Astrocyte (in vitro differentiated cells and primary cell): ENCODE data around the gene RPS6KL1. TPM values are rescaled to one million over a fixed set of nuclear protein-coding genes. Genes with fewer than 3 reads are reported as not detected.
A peak's percentile ranks its signal among the peaks of the same experiment; 100 is the strongest.

Experiments used
- DNase-seq: peaks from one replicate; pipeline ENCODE4 v3.0.0-alpha.2; 2010; ENCODE audit warnings: low read depth
- FAIRE-seq: peaks from 2 replicates; lab custom pipeline; 2011; peaks lifted over from hg19 to GRCh38; lab: Jason Lieb, UNC
- H2AFZ ChIP-seq: 2 replicates; pipeline ENCODE4 v1.6.0; 2012; ENCODE audit warnings: low read depth, low read length, inconsistent platforms
- H3K27ac ChIP-seq: 2 replicates; pipeline ENCODE4 v1.5.1; 2011; ENCODE audit warnings: low read depth, low read length, inconsistent platforms
- H3K27me3 ChIP-seq: 2 replicates; pipeline ENCODE4 v1.6.0; 2011; ENCODE audit warnings: low read length, inconsistent platforms; ENCODE audit not compliant: insufficient read depth
- H3K36me3 ChIP-seq: 2 replicates; pipeline ENCODE4 v1.5.1; 2011; ENCODE audit warnings: low read length, inconsistent platforms; ENCODE audit not compliant: insufficient read depth
- H3K4me1 ChIP-seq: 2 replicates; pipeline ENCODE4 v1.5.1; 2011; ENCODE audit warnings: low read length, inconsistent platforms; ENCODE audit not compliant: insufficient read depth
- H3K4me2 ChIP-seq: 2 replicates; pipeline ENCODE4 v1.6.0; 2012; ENCODE audit warnings: low read length, inconsistent platforms
- H3K4me3 ChIP-seq: 2 replicates; pipeline ENCODE4 v1.5.1; 2011; ENCODE audit warnings: low read depth, mild to moderate bottlenecking, low read length, inconsistent platforms; ENCODE audit not compliant: insufficient read depth
- H3K79me2 ChIP-seq: 2 replicates; pipeline ENCODE4 v1.6.0; 2012; ENCODE audit warnings: mild to moderate bottlenecking, low read length, inconsistent platforms; ENCODE audit not compliant: insufficient read depth
- H3K9ac ChIP-seq: 2 replicates; pipeline ENCODE4 v1.6.0; 2012; ENCODE audit warnings: mild to moderate bottlenecking, low read length, inconsistent platforms
- H3K9me3 ChIP-seq: 2 replicates; pipeline ENCODE4 v1.5.1; 2012; ENCODE audit warnings: low read depth, mild to moderate bottlenecking, low read length, inconsistent platforms; ENCODE audit not compliant: insufficient read depth
- H4K20me1 ChIP-seq: 2 replicates; pipeline ENCODE4 v1.6.0; 2012; ENCODE audit warnings: low read length, inconsistent platforms; ENCODE audit not compliant: insufficient read depth
- H3K27ac Mint-ChIP-seq: one replicate; pipeline ENCODE4 v1.8.0; 2021; ENCODE audit warnings: mild to moderate bottlenecking, mixed read lengths; ENCODE audit not compliant: unreplicated experiment
- H3K27me3 Mint-ChIP-seq: one replicate; pipeline ENCODE4 v1.8.0; 2021; ENCODE audit warnings: low read depth, mixed read lengths; ENCODE audit not compliant: unreplicated experiment
- H3K36me3 Mint-ChIP-seq: one replicate; pipeline ENCODE4 v1.8.0; 2021; ENCODE audit warnings: low read depth, mixed read lengths; ENCODE audit not compliant: unreplicated experiment
- H3K4me1 Mint-ChIP-seq: one replicate; pipeline ENCODE4 v1.8.0; 2021; ENCODE audit warnings: low read depth, mixed read lengths; ENCODE audit not compliant: unreplicated experiment
- H3K4me3 Mint-ChIP-seq: one replicate; pipeline ENCODE4 v1.8.0; 2021; ENCODE audit warnings: mild to moderate bottlenecking, moderate library complexity, mixed read lengths; ENCODE audit not compliant: unreplicated experiment
- H3K9me3 Mint-ChIP-seq: one replicate; pipeline ENCODE4 v1.8.0; 2021; ENCODE audit warnings: mild to moderate bottlenecking, mixed read lengths; ENCODE audit not compliant: unreplicated experiment
- CTCF ChIP-seq: IDR thresholded peaks from 2 replicates; pipeline ENCODE4 v1.5.1; 2011; ENCODE audit warnings: low read depth, mild to moderate bottlenecking, inconsistent platforms, low read length, moderate library complexity; ENCODE audit not compliant: insufficient read depth
- EZH2 ChIP-seq: IDR thresholded peaks from 2 replicates; pipeline ENCODE4 v1.6.1; 2012; ENCODE audit warnings: mild to moderate bottlenecking, low read length, inconsistent platforms; ENCODE audit not compliant: insufficient read depth
- total RNA-seq: library from RNA; stranded (reverse); gene quantifications from 2 replicates; pipeline ENCODE4 v1.2.1, GENCODE V29; 2021

RPS6KL1 gene
- total RNA-seq, 1 donor from 2014 or later: 1.7 TPM

GRCh38 chr14:74959596-74960180, 36.6 kb upstream of the RPS6KL1 start:
- no peak overlapping the region for H3K4me3 Mint-ChIP-seq
- H3K79me2 ChIP-seq: no peaks in the 10 kb centered on the region
- peaks cover 7% of the 10 kb centered on the region for H3K4me1 Mint-ChIP-seq
- FAIRE-seq: no peak
- peaks cover 1% of the 10 kb centered on the region for H3K4me1 ChIP-seq
- no peak overlapping the region for H3K27ac ChIP-seq
- no peak overlapping the region for H3K4me3 ChIP-seq
- no peak overlapping the region for H2AFZ ChIP-seq
- no peaks in the 10 kb centered on the region for H3K36me3 ChIP-seq
- no peaks in the 10 kb centered on the region for H4K20me1 ChIP-seq
- peaks cover 2% of the 10 kb centered on the region for H3K36me3 Mint-ChIP-seq
- no peak overlapping the region for H3K9ac ChIP-seq
- no peak overlapping the region for H3K4me2 ChIP-seq
- H3K9me3 Mint-ChIP-seq: peaks cover 2% of the 10 kb centered on the region
- H3K27me3 ChIP-seq: no peaks in the 10 kb centered on the region
- peaks cover 26% of the 10 kb centered on the region for H3K27me3 Mint-ChIP-seq
- no peak for TF ChIP-seq EZH2
- no peak for TF ChIP-seq CTCF
- no peak overlapping the region for H3K27ac Mint-ChIP-seq
- DNase-seq: no peak
- H3K9me3 ChIP-seq: no peaks in the 10 kb centered on the region

DNA sequence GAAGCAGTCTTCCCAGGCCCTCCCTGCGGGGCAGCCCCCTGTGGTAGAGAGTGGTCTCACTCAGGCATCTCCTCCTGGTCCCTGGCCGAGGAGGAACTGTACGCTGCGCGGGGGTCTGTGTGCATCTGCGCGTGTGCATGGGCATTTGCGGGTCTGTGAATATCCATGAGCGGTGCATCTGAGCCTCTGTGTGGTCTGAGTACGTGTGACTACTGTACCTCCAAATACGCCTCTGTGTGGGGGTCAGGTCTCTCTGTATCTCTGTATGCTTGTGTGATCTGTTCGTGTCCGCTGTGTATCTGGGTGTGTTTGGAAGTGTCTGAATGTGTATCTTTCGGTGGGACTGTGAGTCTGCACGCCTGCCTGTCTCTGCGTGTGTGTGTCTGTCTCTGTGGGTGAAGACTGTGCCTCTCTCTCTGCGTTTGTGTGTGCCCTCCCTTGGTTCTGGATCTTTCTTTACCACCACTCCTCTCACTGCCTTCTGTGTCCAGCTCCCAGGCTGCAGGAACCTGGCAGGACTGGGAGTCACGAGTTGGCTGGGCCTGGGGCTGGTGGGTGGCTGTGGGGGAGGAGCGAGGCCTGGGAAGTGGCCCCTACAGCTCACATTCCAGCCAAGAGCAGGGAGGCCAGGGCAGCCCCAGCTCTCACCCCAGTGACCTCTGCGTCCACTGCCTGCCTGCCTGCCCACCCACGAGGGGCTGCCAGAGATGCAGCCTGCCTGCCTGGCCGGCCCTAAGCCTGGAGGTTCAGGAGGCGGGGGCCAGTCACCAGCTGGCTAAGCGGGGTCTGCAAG, 33.4 kb upstream of the RPS6KL1 start:
- TF ChIP-seq CTCF (no peak), EZH2 (no peak)
- Mint-ChIP-seq H3K36me3 (no peaks in the 10 kb centered on the region), H3K9me3 (peaks cover 2% of the 10 kb centered on the region), H3K27ac (no peak overlapping the region), H3K27me3 (peaks cover 7% of the 10 kb centered on the region), H3K4me3 (peak overlapping the region; percentile 6), H3K4me1 (peaks cover 9% of the 10 kb centered on the region)
- FAIRE-seq (no peak), DNase-seq (no peak)
- no peak overlapping the region for H3K27ac ChIP-seq
- peak overlapping the region; percentile 75 for H3K9ac ChIP-seq
- H3K9me3 ChIP-seq: no peaks in the 10 kb centered on the region
- H3K27me3 ChIP-seq: no peaks in the 10 kb centered on the region
- H3K4me1 ChIP-seq: peaks cover 10% of the 10 kb centered on the region
- H3K4me2 ChIP-seq: no peak overlapping the region
- H2AFZ ChIP-seq: no peak overlapping the region
- H3K4me3 ChIP-seq: no peak overlapping the region
- H3K79me2 ChIP-seq: peaks cover 10% of the 10 kb centered on the region
- no peaks in the 10 kb centered on the region for H3K36me3 ChIP-seq
- no peaks in the 10 kb centered on the region for H4K20me1 ChIP-seq

GRCh38 chr14:74956027-74956279, 32.9 kb upstream of the RPS6KL1 start:
- H3K4me3 Mint-ChIP-seq: no peak overlapping the region

More at GRCh38 chr14:74956027-74956279, 32.9 kb upstream of the RPS6KL1 start:
- Mint-ChIP-seq H3K9me3 (peaks cover under 1% of the 10 kb centered on the region), H3K27me3 (peaks cover 7% of the 10 kb centered on the region), H3K27ac (no peak overlapping the region), H3K36me3 (no peaks in the 10 kb centered on the region), H3K4me1 (peaks cover 9% of the 10 kb centered on the region)
- no peak for DNase-seq
- Histone ChIP-seq H3K27ac (no peak overlapping the region), H2AFZ (no peak overlapping the region), H3K36me3 (no peaks in the 10 kb centered on the region), H3K4me3 (no peak overlapping the region), H3K4me1 (peaks cover 10% of the 10 kb centered on the region), H3K9me3 (no peaks in the 10 kb centered on the region), H3K9ac (peak overlapping the region; percentile 75), H3K27me3 (no peaks in the 10 kb centered on the region), H3K79me2 (peaks cover 10% of the 10 kb centered on the region), H3K4me2 (peak overlapping the region; percentile 88), H4K20me1 (no peaks in the 10 kb centered on the region)
- no peak for TF ChIP-seq CTCF
- no peak for TF ChIP-seq EZH2
- no peak for FAIRE-seq
